Uterus (tissue), 4 donors: ENCODE results near the gene STAT1. TPM values are rescaled to one million over a fixed set of nuclear protein-coding genes. Genes with fewer than 3 reads are reported as not detected.

Experiments used
- DNase-seq, 2 donors: peaks; one replicate each; pipeline ENCODE4 v3.0.0-alpha.2; 2019 to 2020
- H3K27ac ChIP-seq, 2 donors: fragments of 200-600 bp; sonication (generic); 1 replicate in 1 of 2; 2 replicates in 1 of 2; pipeline ENCODE4 v1.5.1; 2016 to 2018
- H3K27me3 ChIP-seq, 2 donors: fragments of 200-600 bp; sonication (generic); one replicate each; pipeline ENCODE4 v1.5.1; 2018 to 2019; ENCODE audit warnings: control low read depth in 1 of 2
- H3K36me3 ChIP-seq, 2 donors: fragments of 200-600 bp; sonication (generic); one replicate each; pipeline ENCODE4 v1.5.1; 2019; ENCODE audit warnings: control low read depth in 1 of 2
- H3K4me1 ChIP-seq, 2 donors: fragments of 200-600 bp; sonication (generic); one replicate each; pipeline ENCODE4 v1.5.1; 2018 to 2019; ENCODE audit warnings: control low read depth in 1 of 2
- H3K4me3 ChIP-seq, 2 donors: fragments of 200-600 bp; sonication (generic); 1 replicate in 1 of 2; 2 replicates in 1 of 2; pipeline ENCODE4 v1.5.1; 2018 to 2019; ENCODE audit warnings: mild to moderate bottlenecking in 1 of 2
- H3K9me3 ChIP-seq, 2 donors: fragments of 200-600 bp; sonication (generic); one replicate each; pipeline ENCODE4 v1.5.1; 2019; ENCODE audit warnings: control low read depth in 1 of 2
- POLR2A ChIP-seq, 2 donors: fragments of 450-650 bp; IDR thresholded peaks; one replicate each; pipeline ENCODE4 v1.6.1; 2016; ENCODE audit warnings: antibody characterized with exemption in 2 of 2, mild to moderate bottlenecking in 1 of 2, moderate library complexity in 1 of 2
- intact Hi-C: fragments of 100-400 bp; cut with DNase I; formaldehyde crosslinking; loops from one replicate; pipeline ENCODE4 v1.15.1; 2023; ENCODE audit warnings: low total_unique reads
- total RNA-seq, 4 donors: library from RNA; depleted of rRNA in 3 of 4; stranded (reverse); fragments of >200 nt in 3 of 4; gene quantifications; one replicate each; pipeline versions ENCODE4 v1.1.0 to v1.2.4, GENCODE V29; 2014 to 2023
- TF ChIP-seq, protein P1 (sequence below), 4 experiments: fragments of 200-600 bp in 2 of 4; fragments of 450-650 bp in 2 of 4; sonication (generic) in 2 of 4; IDR thresholded peaks; one replicate each; pipeline ENCODE4 v1.5.1; 2016 to 2019; ENCODE audit warnings: antibody characterized with exemption in 4 of 4, mild to moderate bottlenecking in 2 of 4, moderate library complexity in 1 of 4
- donor health status: DM: yes; HTN: yes; CAD: no.

Gene STAT1
- total RNA-seq, 4 donors from 2014 or later = 20.7 to 83.0 (median 56.1) TPM

DNA sequence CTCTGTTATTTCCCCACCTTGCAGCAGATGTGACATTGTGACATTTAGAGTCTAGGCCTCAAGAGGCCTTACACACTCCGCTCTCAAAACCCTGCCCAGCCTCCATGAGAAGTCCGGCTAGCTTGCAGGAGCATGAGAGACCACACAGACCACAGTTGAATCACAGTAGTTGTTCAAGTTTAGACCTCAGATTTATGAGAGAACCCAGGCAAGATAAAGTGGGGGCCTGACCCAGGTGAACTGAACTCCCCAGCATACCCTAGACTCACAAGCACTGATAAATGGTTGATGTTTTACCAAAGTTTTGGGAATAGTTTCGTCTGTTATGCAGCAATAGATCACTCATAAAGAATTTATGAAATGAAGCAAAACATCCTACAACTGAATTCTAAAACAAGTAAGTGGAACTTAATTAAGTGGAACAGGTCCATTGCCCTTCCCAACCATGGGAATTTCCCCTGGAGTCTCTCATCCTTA lies 4.7 kb upstream of the STAT1 start:
- no peaks in the 10 kb centered on the region for H3K4me1 ChIP-seq
- H3K36me3 ChIP-seq = no peaks in the 10 kb centered on the region
- H3K4me3 ChIP-seq = no peak overlapping the region
- DNase-seq = no peak
- no peaks in the 10 kb centered on the region for H3K27me3 ChIP-seq
- intact Hi-C loops = no loop called here
- no peaks in the 10 kb centered on the region for H3K9me3 ChIP-seq
- H3K27ac ChIP-seq = no peak overlapping the region
- TF ChIP-seq, protein P1, sequence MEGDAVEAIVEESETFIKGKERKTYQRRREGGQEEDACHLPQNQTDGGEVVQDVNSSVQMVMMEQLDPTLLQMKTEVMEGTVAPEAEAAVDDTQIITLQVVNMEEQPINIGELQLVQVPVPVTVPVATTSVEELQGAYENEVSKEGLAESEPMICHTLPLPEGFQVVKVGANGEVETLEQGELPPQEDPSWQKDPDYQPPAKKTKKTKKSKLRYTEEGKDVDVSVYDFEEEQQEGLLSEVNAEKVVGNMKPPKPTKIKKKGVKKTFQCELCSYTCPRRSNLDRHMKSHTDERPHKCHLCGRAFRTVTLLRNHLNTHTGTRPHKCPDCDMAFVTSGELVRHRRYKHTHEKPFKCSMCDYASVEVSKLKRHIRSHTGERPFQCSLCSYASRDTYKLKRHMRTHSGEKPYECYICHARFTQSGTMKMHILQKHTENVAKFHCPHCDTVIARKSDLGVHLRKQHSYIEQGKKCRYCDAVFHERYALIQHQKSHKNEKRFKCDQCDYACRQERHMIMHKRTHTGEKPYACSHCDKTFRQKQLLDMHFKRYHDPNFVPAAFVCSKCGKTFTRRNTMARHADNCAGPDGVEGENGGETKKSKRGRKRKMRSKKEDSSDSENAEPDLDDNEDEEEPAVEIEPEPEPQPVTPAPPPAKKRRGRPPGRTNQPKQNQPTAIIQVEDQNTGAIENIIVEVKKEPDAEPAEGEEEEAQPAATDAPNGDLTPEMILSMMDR (IDR thresholded peaks at IDR 0.05) = no peak
- no peak for TF ChIP-seq POLR2A (IDR thresholded peaks at IDR 0.05)

DNA sequence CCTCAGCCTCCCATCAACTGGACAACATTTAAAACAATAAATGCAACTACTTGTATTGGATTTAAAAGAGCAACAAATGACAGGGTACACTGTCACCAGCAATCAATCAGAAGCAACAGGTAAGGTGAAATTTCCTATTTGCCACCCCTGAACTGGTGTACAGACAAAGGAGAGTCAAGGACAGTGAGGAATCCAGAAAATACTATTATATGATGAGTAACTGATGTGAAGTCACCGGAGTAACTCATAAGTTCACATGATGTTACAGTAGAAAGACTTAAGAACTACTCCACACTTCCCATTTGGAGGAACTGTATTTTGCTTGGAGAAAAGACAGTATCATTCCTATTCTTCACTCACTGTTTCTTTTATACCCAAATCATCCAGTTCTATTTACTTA lies 4.1 kb upstream of the STAT1 start:
- Histone ChIP-seq H3K4me3 (no peak overlapping the region), H3K4me1 (no peaks in the 10 kb centered on the region), H3K9me3 (no peaks in the 10 kb centered on the region), H3K27me3 (no peaks in the 10 kb centered on the region), H3K27ac (no peak overlapping the region), H3K36me3 (no peaks in the 10 kb centered on the region)
- no peak for TF ChIP-seq POLR2A (IDR thresholded peaks at IDR 0.05)
- TF ChIP-seq, protein P1 (IDR thresholded peaks at IDR 0.05) = no peak
- no peak for DNase-seq
- intact Hi-C loops = no loop called here

DNA sequence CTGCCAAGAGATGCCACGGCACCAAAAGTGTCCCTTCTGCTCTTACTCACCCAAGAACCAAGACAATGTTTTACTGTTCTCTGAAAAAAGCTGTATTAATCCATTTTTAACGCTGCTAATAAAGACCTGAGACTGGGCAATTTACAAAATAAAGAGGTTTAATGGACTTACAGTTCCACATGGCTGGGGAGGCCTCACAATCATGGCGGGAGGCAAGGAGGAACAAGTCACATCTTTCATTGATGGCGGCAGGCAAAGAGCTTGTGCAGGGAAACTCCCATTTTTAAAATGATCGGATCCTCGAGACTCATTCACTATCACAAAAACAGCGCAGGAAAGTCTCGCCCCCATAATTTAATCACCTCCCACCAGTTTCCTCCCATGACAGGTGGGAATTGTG lies 1.9 kb upstream of the STAT1 start:
- TF ChIP-seq POLR2A (IDR thresholded peaks at IDR 0.05) = no peak
- peaks cover 0 to 3% of the 10 kb centered on the region in 2 donors for H3K4me1 ChIP-seq
- no peaks in the 10 kb centered on the region for H3K9me3 ChIP-seq
- H3K36me3 ChIP-seq = no peaks in the 10 kb centered on the region
- no peak overlapping the region for H3K4me3 ChIP-seq
- no peak overlapping the region for H3K27ac ChIP-seq
- intact Hi-C loops = no loop called here
- H3K27me3 ChIP-seq = no peaks in the 10 kb centered on the region
- no peak for DNase-seq

DNA sequence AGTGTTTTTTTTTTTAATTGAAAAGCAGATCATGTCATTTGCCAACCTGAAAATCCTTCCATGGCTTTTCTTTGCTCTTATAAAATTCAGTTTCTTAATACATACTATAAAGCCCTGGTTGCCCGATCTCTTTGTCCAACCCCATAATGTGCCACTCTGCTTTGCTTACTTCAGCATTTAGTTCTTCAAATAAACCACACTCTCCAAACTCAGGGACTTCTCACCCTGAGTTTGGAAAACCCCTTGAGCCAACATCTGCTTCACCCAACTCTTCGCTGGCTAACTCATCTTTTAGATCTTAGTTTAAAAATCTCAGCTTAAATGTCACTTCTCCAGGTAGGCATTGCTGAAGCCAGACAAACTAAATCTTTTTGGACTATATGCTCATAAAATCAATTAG lies 1.3 kb upstream of the STAT1 start:
- Histone ChIP-seq H3K9me3 (no peaks in the 10 kb centered on the region), H3K27ac (no peak overlapping the region), H3K4me1 (peaks cover 0 to 3% of the 10 kb centered on the region in 2 donors), H3K27me3 (no peaks in the 10 kb centered on the region), H3K36me3 (no peaks in the 10 kb centered on the region), H3K4me3 (no peak overlapping the region)
- intact Hi-C loops = no loop called here
- TF ChIP-seq, protein P1 (IDR thresholded peaks at IDR 0.05) = no peak
- TF ChIP-seq POLR2A (IDR thresholded peaks at IDR 0.05) = no peak
- no peak for DNase-seq

DNA sequence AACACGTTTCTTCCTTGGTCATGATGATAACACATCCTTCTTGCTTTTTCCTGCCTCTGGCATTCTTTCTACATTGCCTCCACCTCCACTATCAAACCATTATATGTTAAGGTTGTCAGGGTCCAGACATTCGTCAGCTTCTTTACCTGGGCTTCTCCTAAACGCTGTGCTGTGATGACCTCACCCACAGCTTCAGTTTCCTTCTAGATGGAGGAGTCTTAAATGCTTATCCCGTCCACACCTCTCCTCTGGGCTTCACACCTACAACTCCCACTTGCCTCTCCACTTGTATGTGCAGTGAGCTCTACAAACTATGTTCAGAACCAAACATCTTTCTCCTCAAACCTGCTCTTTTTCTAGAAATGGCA lies 666 bp upstream of the STAT1 start:
- no peak for DNase-seq
- Histone ChIP-seq H3K27me3 (no peaks in the 10 kb centered on the region), H3K36me3 (no peaks in the 10 kb centered on the region), H3K27ac (peak overlapping the region; percentile 85 to 90), H3K9me3 (no peaks in the 10 kb centered on the region), H3K4me1 (peaks cover 0 to 3% of the 10 kb centered on the region in 2 donors), H3K4me3 (peak overlapping the region; percentile 70 to 92)
- TF ChIP-seq, protein P1 (IDR thresholded peaks at IDR 0.05) = no peak
- no peak for TF ChIP-seq POLR2A (IDR thresholded peaks at IDR 0.05)
- intact Hi-C loops = no loop called here

DNA sequence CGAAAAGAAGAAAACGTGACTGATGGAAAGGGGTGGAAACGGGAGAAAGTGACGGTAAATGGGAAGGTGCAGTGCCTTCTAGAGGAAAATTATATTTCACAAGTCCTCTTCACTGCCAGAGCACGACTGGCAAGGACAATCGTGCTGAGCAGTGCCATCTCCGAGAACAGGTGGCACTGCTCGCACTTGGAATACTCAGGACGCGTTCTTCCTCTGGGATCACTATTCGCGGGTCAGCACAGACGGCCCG lies 364 bp downstream of the STAT1 start:
- Histone ChIP-seq H3K27ac (peak overlapping the region; percentile 85 to 90), H3K4me1 (peaks cover 0 to 3% of the 10 kb centered on the region in 2 donors), H3K4me3 (peak overlapping the region; percentile 70 to 92), H3K36me3 (no peaks in the 10 kb centered on the region), H3K9me3 (no peaks in the 10 kb centered on the region), H3K27me3 (no peaks in the 10 kb centered on the region)
- TF ChIP-seq POLR2A (IDR thresholded peaks at IDR 0.05) = no peak
- TF ChIP-seq, protein P1 (IDR thresholded peaks at IDR 0.05) = no peak
- DNase-seq = no peak
- intact Hi-C loops = no loop called here
